GM21737 (cell line): ENCODE data around the gene JUND.

Experiments used
- ATAC-seq: cut with Tn5 transposase; IDR thresholded peaks from one replicate; pipeline ENCODE4 v1.9.1; 2021; ENCODE audit warnings: mild to moderate bottlenecking, moderate library complexity; ENCODE audit not compliant: unreplicated experiment

Gene JUND

DNA sequence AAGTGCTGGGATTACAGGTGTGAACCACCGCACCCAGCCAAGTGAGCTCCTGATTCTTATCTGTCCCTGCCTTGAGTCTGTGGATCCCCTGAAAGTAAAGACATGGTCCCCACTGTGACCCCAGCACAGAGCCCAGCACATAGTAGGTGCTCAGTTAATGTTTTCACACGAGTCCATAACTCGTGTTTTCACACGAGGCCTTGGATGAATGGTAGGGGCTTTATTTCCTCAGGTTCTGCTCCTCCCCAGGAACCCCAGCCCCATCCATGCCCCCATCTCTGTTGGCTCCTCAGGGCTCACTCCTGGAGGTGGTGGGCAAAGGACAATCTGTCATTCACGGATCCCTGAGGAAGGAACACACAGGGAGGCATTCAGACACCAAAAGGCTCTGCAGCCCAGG, 31.6 kb downstream of the JUND start:
- ATAC-seq = no peak

DNA sequence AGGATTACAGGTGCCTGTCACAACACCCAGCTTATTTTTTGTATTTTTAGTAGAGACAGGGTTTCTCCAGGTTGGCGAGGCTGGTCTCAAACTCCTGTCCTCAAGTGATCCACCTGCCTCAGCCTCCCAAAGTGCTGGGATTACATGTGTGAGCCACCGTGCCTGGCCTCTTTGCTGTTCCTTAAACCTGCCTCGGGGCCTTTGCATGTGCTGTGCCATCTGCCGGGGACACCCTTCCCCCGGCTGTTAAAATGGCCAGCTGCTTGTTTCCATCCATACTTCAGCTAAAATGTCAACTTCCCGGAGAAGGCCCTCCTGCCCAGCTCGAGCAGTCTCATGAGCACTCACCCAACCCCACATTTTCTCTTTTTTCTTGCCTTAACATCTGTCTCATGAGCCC, 36.1 kb downstream of the JUND start:
- no peak for ATAC-seq

DNA sequence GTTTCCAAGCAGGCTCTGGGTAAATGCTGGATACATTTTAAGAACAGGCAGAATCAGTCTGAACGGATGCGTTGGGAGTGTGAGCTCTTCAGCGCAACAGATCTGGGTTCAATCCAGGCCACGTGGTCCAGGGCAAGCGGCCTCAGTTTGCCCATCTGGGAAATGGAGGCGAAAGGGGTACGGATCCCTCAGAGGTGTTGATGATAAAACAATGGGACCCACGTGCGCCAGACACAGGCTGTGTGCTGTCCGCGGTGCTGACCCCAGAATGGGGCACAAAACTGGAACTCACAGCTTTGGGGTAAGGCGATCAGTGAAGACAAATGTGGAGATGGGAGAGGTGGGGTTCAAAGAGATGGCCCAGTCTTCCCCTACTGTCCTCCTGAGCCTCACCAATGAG, 42.1 kb downstream of the JUND start:
- no peak for ATAC-seq

DNA sequence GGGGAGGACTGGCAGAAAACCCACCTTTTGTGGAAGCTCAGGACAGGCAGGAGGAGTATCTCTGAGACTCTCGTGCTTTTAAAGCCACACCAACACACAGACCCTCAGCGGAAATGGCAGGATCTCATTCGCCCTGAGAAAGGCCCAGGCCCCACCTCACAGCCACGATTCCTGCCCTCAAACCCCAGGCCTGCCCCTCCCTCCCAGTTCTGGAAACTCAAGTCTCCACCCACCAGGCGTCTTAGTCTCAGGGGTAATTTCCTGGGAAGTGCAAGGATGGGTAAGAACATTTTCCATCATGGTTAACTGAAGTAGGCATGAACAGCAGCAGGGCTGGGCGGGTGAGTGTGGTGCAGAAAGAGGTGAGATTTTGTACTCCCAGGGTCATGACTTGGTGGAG, 47.2 kb downstream of the JUND start:
- ATAC-seq = no peak

DNA sequence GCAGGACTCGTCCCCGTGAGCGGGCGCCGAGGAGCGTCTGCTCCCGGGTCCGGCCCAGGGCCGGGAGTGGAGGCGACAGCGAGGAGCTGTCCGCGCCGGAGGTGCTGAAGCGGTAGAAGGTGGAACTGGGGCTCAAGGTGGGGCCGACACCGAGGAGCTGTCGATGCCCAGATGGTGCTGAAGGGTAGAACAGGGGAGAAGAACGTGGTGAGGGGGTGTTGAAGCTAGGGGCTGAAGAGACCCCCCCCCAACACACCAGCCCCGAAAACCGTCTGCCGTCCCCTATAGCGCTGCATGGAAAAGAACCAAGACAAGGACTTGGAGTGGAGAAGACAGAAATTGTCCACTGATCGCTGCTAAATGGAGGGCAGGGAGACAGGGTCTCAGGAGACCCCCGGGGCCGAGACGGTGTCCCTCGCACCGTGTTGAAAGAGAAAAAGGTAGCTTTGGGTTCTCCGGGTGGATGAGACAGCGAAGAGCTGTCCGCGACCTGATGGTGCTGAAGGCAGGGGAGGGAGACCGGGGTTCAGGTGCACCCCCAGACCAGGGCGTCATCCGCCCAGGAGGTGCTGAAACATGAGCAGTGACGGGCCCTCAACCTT, 48.1 kb downstream of the JUND start:
- no peak for ATAC-seq

DNA sequence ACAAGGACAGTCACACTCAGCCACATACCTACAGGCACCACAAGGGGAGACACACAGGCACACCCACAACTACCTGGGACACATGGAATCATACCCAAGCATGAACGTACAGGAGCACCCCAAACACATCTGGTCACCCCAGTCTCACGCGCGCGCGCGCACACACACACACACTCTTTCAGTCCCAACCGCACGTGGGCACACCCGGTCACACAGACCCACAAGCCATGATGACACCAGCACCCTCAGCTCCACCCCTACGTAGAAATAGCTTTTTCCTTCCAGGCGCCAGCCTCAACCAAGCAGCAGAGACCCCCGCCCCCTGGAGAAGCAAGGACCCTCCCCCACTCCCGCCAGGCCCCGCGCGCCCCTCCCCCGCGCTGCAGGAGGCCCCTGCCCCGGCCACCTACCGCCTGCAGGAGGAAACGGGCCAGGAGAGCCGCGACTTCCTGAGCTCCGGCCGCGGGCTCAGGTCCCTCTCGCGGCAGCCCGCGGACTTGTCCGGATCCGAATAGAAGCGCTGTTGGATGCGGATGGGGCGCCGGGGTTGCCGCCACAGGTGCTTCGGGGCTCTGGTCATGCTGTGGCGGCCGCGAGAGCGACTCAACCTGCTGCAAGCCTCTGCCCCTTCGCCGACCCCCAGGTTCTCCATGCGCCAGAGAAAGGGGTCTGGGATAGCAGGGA, 48.7 kb downstream of the JUND start:
- no peak for ATAC-seq

DNA sequence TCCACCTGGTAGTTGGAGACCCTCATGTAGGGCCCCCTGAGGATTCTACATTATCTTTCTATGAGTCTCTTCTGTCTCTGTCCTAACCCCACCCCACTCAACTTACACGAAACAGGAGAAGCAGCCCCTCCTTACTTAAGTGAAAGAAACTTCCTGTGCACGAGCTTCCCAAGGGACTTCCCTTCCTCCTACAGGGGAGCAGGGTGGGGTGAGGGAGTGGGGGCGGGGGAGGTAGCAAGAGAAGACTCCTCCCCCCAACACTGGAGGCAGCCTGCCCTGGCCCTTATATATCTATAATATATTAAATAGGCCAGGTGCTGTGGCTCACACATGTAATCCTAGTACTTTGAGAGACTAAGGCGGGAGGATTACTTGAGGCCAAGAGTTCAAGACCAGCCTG, 49.6 kb downstream of the JUND start:
- ATAC-seq = no peak

DNA sequence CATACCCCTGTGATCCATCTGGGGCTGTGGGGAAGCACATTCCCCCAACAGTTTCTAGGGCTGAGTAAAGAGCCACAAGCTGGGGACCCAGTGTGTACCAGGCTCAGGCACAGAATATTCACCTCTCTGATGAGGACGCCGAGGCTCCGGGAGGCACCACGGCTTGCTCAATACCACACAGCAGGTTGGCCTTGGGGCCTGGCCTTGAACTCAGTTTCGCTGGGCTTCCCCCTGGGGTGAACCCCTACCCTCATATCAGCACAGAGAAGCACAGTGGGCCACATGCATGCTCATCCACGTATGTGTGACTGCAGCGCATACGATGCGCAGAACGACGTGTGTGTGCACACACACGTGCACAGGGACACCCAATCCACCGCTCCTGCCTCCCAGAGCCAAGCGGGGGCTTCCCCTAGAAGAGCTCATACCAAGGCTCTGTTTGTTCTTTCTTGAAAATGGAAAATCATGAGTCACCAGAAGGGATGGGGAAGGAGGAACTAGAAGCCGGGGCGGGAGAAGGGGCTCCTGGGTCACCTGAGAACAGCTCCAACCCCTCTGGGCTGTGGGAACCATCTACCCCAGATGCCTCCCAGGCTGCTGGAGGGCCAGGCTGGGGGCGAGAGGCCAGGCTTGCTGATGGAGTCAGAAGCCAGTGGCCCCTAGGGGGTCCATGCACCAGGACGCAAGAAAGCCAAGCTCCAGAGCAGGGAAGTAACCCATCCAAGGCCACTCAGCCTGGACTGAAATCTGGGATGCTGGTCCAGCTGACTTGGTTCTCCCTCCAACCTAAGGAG, 50.3 kb downstream of the JUND start:
- no peak for ATAC-seq

DNA sequence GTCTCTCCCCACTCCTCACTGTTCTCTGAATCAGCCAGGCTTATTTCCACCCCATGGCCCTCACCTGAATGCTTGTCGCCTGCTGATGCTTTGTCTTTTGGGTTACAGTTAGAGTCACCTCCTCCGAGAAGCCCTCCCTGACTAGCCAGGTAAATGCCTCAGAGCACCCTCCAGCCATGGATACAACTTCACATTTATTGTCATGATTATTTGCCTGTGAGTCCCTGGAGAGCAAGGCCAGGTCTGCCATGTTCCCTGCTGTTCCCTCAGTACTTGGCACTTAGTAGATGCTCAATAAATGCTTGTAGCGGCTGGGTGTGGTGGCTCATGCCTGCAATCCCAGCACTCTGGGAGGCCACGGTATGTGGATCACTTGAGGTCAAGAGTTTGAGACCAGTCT, 51.5 kb downstream of the JUND start:
- ATAC-seq = no peak
